Right atrium auricular region (tissue), 2 donors: Measurements from ENCODE around the gene ST6GALNAC3. TPM values are rescaled to one million over a fixed set of nuclear protein-coding genes. Genes with fewer than 3 reads are reported as not detected.

Source experiments
- DNase-seq: peaks from one replicate; pipeline ENCODE4 v3.0.0-alpha.2; 2019; ENCODE audit warnings: low spot score
- H3K27ac ChIP-seq, 2 donors: fragments of 200-600 bp; sonication (generic); 1 replicate in 1 of 2; 2 replicates in 1 of 2; pipeline ENCODE4 v1.5.1; 2016 to 2019
- H3K27me3 ChIP-seq, 2 donors: fragments of 200-600 bp; sonication (generic); one replicate each; pipeline versions ENCODE4 v1.5.1 to v1.6.0; 2017 to 2019
- H3K36me3 ChIP-seq: fragments of 200-600 bp; sonication (generic); one replicate; pipeline ENCODE4 v1.5.1; 2016
- H3K4me1 ChIP-seq, 2 donors: fragments of 200-600 bp; sonication (generic); one replicate each; pipeline versions ENCODE4 v1.5.1 to v1.6.0; 2017 to 2019
- H3K4me3 ChIP-seq, 2 donors: fragments of 200-600 bp; sonication (generic); 1 replicate in 1 of 2; 2 replicates in 1 of 2; pipeline ENCODE4 v1.5.1; 2017 to 2019; ENCODE audit warnings: mild to moderate bottlenecking in 1 of 2, moderate library complexity in 1 of 2
- H3K9me3 ChIP-seq, 2 donors: fragments of 200-600 bp; sonication (generic); one replicate each; pipeline ENCODE4 v1.5.1; 2019
- CTCF ChIP-seq, 2 donors: fragments of 200-600 bp; sonication (generic); IDR thresholded peaks; one replicate each; pipeline ENCODE4 v1.5.1; 2019; ENCODE audit warnings: antibody characterized with exemption in 2 of 2
- total RNA-seq, 2 donors: library from RNA; depleted of rRNA; stranded (reverse); fragments of >200 nt; gene quantifications; one replicate each; pipeline ENCODE4 v1.1.0, GENCODE V29; 2016

Gene ST6GALNAC3
- total RNA-seq, 2 donors from 2014 or later: 6.8 to 9.3 TPM

- no peaks in the 10 kb centered on the region for H3K27me3 ChIP-seq
- H3K4me3 ChIP-seq: no peak overlapping the region
- H3K27ac ChIP-seq: no peak overlapping the region
- H3K36me3 ChIP-seq: no peaks in the 10 kb centered on the region
- no peaks in the 10 kb centered on the region for H3K9me3 ChIP-seq
- TF ChIP-seq CTCF (IDR thresholded peaks at IDR 0.05): no peak
- DNase-seq: no peak
- no peaks in the 10 kb centered on the region for H3K4me1 ChIP-seq
Observed at GRCh38 chr1:76352741-76353435, 278.3 kb downstream of the ST6GALNAC3 start.

- Histone ChIP-seq H3K36me3 (no peaks in the 10 kb centered on the region), H3K27me3 (no peaks in the 10 kb centered on the region), H3K9me3 (no peaks in the 10 kb centered on the region), H3K4me1 (no peaks in the 10 kb centered on the region), H3K4me3 (no peak overlapping the region), H3K27ac (no peak overlapping the region)
- DNase-seq: no peak
- no peak for TF ChIP-seq CTCF (IDR thresholded peaks at IDR 0.05)
Observed at GRCh38 chr1:76354236-76354635, 279.7 kb downstream of the ST6GALNAC3 start.

- DNase-seq: no peak
- no peak for TF ChIP-seq CTCF (IDR thresholded peaks at IDR 0.05)
Observed at GRCh38 chr1:76366726-76367125, 292.2 kb downstream of the ST6GALNAC3 start.

GRCh38 chr1:76371941-76372340, 297.4 kb downstream of the ST6GALNAC3 start:
- no peaks in the 10 kb centered on the region for H3K36me3 ChIP-seq
- no peaks in the 10 kb centered on the region for H3K4me1 ChIP-seq
- no peaks in the 10 kb centered on the region for H3K27me3 ChIP-seq
- no peak for DNase-seq
- H3K4me3 ChIP-seq: no peak overlapping the region
- H3K9me3 ChIP-seq: no peaks in the 10 kb centered on the region
- TF ChIP-seq CTCF (IDR thresholded peaks at IDR 0.05): no peak
- no peak overlapping the region for H3K27ac ChIP-seq

More at GRCh38 chr1:76366726-76367125, 292.2 kb downstream of the ST6GALNAC3 start:
- Histone ChIP-seq H3K36me3 (no peaks in the 10 kb centered on the region), H3K4me3 (no peak overlapping the region), H3K27me3 (no peaks in the 10 kb centered on the region), H3K9me3 (no peaks in the 10 kb centered on the region), H3K27ac (no peak overlapping the region), H3K4me1 (no peaks in the 10 kb centered on the region)

GRCh38 chr1:76374086-76374485, 299.5 kb downstream of the ST6GALNAC3 start:
- Histone ChIP-seq H3K4me3 (no peak overlapping the region), H3K36me3 (no peaks in the 10 kb centered on the region), H3K27ac (no peak overlapping the region)

More at GRCh38 chr1:76374086-76374485, 299.5 kb downstream of the ST6GALNAC3 start:
- H3K4me1 ChIP-seq: no peaks in the 10 kb centered on the region
- no peaks in the 10 kb centered on the region for H3K27me3 ChIP-seq
- DNase-seq: no peak
- H3K9me3 ChIP-seq: no peaks in the 10 kb centered on the region
- TF ChIP-seq CTCF (IDR thresholded peaks at IDR 0.05): no peak
